ENCODE measurements around the gene MAP4K5. TPM values are rescaled to one million over a fixed set of nuclear protein-coding genes. Genes with fewer than 3 reads are reported as not detected.
"Not testable (repeated sequence)": the region's sequence is repeated elsewhere in the genome, so short reads cannot be mapped to it uniquely, and the experiment has no call there.

MAP4K5 gene
- 87.5 and 105 TPM in 2 replicates for total RNA-seq
- polyA plus RNA-seq (2012) = 22.3 TPM

DNA sequence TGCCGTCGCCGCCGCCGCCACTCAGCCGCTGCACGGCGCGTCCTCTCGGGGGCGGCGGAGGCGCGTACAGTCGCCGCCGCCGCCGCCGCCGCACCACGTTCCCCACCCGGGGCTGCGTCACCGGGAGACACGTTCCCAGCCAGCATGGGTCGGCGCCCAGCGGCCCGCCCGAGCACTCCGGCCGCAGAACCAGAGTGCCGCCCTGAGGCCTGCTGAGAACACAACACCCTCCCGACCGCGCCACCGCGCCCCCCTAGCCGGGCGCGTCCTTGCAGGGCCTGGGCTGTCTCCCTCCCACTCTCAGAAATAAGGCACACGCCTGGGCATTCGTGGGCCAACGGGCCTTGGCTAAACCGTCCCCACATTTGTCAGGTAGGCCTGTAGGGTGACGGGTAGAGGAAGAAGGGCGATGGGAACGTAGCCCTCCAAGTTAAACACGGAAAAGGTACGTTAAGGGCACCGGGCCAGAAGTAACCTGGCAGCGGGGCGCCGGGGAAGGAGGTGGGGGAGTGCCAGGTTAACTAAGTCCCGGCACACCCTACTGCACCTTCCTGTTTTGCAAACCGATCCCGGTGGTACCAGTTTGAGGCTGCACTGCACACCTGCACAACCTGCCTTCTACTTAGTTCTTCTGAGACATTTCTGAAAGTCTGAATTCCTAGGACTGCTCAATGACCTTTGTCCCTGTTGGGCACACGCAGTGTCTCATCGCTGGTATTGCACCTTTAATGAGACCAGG, at the start of gene MAP4K5:
MAP4K5 (minus strand) TSS at position 68 of the 739 bp plus-strand sequence. CDS start 520 bp downstream, outside the sequence.
- DNase-seq (ENCODE audit: low read depth) = peak; percentile 91

DNA sequence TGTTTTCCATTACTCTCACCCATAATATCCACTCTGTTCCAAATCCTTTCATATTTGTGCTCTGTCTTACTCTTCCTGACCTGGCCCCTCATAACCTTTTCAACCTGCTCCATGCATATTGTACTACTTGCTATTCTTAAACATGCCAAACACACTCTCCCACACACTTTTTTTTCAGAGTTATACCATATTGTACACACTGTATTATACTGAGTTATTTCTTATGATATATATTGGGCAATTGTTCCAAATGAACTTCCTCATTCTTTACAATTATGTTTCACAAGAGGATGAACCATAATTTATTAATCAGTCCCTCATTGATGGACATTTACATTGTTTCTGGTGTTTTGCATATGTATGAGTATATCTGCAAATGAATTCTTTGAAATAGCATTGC, 46.1 kb upstream of the MAP4K5 start:
- DNase-seq (ENCODE audit: low read depth) = no peak

GRCh38 chr14:50577982-50578381, 45.6 kb upstream of the MAP4K5 start:
- DNase-seq (ENCODE audit: low read depth) = no peak

DNA sequence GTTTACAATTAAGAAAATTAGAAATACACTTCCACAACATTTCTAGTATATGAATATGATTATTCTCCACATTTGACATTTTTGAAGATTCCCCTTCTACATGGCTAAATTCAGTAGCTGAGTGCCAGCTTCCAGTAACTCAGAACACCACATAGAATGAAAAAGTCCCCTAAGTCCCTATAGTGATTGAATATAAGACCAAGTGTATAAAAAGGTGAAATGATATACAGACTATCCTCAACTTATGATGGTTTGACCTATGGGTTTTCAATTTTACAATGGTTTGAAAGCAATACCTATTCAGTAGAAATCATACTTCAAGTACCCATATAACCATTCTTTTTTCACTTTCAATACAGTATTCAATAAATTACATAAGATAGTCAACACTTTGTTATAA, 43.4 kb upstream of the MAP4K5 start:
- no peak for DNase-seq (ENCODE audit: low read depth)

DNA sequence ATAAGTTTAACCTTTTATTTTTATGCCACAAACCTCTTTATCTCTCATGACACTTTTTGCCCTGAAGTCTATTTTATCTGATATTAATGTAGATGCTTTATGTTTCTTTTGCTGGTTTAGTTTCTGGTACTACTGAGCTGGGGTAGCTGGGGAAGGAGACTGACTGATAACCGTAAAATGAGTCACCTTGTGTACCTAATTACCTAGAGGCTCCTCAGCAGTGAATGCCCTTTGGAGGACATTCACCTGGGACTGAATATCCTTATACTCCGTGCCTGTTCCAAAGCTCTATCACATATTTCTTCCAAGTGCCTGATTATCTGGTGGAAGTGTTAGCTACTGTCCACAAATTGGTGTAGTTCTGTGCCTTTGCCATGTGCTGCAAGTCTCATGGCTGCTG, 41.5 kb upstream of the MAP4K5 start:
- no peak for DNase-seq (ENCODE audit: low read depth)

- DNase-seq (ENCODE audit: low read depth) = no peak
These were observed 37.4 kb upstream of the MAP4K5 start for GRCh38 chr14:50569714-50570274.

DNA sequence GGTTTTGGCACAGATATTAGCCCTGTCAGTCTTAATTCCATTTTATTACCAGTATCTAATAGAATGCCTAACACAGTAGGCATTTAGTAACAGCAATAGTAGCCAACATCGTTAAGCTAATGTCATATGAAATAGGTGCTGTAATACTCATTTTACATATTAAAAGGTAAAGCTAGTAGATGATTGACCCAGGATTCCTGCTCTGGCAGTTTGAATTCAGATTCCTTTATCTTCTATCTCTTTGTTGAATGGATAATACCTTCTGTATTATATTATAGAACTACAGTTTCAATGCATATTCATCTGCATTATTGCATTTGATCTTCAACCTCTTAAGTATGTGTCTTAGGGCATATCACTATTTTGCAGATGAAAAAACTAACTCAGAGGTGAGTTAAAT, 30.5 kb upstream of the MAP4K5 start:
- DNase-seq (ENCODE audit: low read depth) = no peak

DNA sequence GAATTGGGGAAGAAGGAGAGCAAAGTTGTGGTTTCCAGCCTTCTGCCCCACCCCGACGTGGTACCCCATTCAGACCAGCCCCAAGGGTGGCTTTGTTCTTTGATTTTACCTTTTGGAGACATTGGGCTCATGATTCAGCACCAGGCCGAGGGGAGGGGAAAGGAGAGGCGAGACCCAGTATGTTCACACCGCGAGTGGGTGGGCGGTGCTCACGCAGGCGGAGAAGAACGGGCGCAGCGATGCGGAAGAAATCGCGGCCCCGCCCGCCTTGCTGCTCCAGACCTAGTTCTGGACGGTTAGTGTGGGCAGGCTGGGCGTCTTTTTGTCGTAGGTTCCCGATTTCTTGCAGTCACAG, 28.5 kb upstream of the MAP4K5 start:
- peak; percentile 82 for DNase-seq (ENCODE audit: low read depth)

DNA sequence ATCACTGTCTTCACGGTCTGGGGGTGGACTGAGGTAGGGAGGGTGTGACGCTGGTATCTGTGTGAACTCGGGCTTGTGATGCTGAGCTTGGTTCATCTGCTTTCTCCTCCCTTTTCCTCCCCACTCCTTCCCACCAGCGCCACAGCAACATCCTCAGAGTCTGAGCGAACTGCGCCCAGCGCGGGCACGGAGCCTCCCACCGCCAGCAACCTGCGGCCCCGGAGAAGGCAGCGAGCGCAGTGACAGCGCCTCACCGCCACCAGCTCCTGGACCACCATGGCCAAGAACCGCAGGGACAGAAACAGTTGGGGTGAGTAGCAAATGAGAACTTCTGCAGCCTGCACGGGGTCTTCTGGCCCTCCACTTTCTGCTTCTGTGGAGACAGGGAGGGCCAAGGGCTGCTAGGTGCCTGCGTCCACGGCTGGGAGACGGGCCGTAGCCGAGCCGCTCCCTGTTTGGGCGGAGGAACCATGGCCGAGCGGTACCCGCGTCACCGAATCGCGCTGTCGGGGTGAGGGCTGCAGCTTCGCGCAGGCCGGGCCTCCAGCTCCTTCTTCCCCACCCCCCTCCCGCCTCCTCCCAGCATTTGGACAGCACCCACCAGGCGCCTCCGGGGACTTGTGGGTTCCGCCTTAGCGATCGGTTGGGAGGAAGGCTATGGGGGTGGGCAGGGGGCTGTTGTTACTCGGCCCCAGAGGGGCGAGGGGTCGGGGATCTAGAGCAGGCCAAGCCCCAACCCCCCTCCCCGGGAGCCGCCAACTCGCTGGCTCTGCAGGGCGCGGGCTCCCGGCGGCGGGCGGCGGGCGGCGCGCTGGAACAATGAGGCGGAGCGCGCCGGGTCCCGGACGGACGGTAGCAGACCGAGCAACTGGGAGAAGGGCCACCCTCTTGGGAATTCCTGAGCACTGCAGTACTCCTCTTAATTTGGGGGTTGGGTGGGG, 27.9 kb upstream of the MAP4K5 start, which contains the start of gene ATL1:
ATL1 (plus strand) TSS at position 156 of the 941 bp plus-strand sequence; CDS start at position 277, 121 bp downstream.
- peak; percentile 84 for DNase-seq (ENCODE audit: low read depth)

DNA sequence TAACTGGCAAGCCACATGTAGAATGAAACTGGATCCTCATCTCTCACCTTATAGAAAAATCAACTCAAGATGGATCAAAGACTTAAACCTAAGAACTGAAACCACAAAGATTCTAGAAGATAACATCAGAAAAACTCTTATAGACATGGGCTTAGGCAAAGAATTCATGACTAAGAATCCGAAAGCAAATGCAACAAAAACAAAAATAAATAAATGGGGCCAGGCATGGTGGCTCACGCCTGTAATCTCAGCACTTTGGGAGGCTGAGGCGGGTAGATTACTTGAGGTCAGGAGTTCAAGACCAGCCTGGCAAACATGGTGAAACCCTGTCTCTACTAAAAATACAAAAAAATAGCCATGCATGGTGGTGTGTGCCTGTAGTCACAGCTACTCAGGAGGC, 20.4 kb upstream of the MAP4K5 start:
- DNase-seq (ENCODE audit: low read depth) = not testable (repeated sequence)

DNA sequence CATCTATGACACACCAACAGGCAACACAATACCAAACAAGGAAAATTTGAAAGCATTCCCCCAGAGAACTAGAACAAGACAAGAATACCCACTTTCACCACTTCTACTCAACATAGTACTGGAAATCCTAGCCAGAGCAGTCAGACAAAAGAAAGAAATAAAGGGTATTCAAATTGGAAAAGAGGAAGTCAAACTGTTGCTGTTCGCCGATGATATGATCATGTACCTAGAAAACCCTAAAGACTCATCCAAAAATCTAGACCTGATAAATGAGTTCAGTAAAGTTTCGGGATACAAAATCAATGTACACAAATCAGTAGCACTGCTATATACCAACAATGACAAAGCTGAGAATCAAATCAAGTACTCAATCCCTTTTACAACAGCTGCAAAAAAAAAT, 19.5 kb upstream of the MAP4K5 start:
- DNase-seq (ENCODE audit: low read depth) = no peak

DNA sequence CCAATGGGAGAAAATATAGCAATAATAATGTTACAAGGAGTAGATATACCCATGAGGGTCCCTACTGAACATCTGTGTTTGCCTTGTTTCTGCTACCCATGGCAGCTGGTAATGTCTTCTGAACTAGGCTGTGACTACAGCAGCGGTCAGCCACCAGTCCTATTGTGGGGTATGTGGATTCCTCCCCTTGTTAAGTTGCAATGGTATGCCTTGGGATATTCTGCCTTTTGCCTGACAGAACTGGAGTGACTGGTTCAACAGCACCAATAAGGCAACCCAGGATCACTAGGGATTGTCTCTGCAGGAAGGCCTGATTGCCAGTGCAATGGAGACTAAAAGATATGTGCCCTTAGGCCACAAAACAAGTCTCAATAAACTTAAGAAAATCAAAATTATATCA, 17.9 kb upstream of the MAP4K5 start:
- no peak for DNase-seq (ENCODE audit: low read depth)

- no peak for DNase-seq (ENCODE audit: low read depth)
These were observed 13.2 kb upstream of the MAP4K5 start for GRCh38 chr14:50545618-50546017.

DNA sequence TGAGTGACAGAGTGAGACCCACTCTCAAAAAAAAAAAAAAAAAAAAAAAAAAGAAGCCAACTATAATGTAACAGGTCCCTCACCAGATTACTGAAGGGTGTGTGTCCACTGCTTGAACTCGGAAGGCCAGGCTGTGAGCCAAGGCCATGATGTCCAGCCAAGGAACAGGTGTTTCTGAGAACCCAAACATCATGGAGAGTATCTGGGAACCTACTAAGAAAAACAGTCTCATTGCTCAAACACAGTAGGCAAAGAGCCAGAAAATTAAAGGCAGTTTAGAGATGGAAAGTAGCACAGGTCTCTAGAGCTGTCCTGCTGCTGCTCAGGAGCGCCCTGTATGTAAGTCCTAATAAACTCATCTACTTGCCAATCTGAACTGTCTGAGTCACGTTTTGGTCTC, 12.5 kb upstream of the MAP4K5 start:
- DNase-seq (ENCODE audit: low read depth) = peak; percentile 58

DNA sequence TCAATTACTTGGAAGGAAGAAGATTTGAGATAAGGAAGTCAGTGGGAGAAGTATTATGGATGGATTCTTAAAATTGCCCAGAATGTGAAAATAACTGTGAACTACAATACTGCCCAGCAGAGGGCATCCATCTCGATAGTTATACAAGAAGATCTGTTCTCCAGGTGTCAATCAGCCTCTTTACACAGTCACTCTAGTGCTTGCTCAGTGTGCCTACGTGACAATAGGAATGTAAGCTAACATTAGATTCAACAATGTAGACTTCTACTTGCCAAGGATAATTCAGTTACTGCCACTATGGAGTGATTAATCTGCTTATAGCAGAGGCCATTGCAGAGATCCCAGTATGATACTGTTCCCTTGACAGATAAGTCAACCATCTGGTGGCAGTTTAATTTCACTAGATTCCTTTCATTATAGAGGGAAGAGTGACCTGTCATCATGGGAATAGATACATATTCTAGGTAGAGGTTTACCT, 10.6 kb upstream of the MAP4K5 start:
- DNase-seq (ENCODE audit: low read depth) = peak; percentile 54

DNA sequence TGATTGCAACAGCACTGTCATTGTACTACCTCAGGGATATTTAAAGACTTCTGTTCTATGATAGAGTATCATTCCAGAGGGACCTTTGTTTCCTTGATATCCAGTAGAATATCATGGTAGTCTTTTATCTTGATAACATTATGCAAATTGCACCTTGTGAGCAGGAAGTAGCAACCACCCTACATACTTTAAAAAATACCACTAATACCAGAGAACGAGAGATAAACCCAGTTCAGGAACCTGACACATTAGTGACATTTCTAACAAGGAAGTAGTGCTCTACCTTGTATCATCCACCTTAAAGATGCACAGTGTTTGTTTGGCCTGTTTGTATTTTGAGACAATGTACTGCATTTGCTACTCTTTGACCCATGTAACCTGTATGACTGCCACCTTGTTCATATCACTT, 8.8 kb upstream of the MAP4K5 start:
- no peak for DNase-seq (ENCODE audit: low read depth)

- no peak for DNase-seq (ENCODE audit: low read depth)
These were observed 6.7 kb upstream of the MAP4K5 start for GRCh38 chr14:50539051-50539450.

GRCh38 chr14:50538034-50538433, 5.7 kb upstream of the MAP4K5 start:
- DNase-seq (ENCODE audit: low read depth) = not testable (repeated sequence)

DNA sequence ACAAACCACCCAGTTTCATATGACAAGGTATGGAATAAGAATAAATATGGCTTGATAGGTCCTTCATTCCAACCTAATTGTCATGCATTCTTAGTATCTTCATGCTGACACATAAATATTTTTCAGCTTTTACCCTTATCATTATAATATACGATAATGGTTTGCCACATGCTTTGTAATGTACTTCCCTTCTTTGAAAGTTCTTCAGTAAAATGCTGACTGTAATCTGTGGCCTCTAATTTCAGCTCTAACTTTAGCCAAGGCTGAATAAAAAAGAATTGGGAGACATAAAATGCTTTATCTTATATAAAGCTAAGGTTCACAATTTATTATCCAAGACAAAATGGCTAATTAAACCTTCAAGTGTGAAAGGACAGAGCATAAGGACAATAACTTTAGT, 2.6 kb upstream of the MAP4K5 start:
- no peak for DNase-seq (ENCODE audit: low read depth)

GRCh38 chr14:50534416-50534815, 2.0 kb upstream of the MAP4K5 start:
- DNase-seq (ENCODE audit: low read depth) = no peak

DNA sequence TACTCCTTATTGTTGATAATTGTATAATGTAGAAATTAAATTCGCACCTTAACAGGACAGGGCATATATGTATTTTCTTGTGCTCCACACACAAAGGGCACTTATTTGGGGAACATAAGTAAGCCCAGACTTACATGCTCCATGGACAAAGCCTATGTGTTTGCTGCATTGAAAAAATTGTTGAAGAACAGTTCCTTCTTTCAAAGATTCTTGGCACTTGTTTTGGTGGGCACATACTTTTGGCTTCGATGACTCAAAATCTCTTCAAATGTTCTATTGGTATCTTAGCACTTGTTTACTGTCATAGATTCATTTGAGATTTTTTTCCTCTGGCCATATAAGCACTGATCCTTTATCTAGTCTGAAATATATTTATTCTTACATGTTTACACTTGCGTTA, 1.4 kb upstream of the MAP4K5 start:
- DNase-seq (ENCODE audit: low read depth) = no peak

GRCh38 chr14:50533241-50533705, 904 bp upstream of the MAP4K5 start:
- no peak for DNase-seq (ENCODE audit: low read depth)
